Left renal cortex interstitium (tissue), 4 donors: ENCODE data around the gene TUBB. TPM values are rescaled to one million over a fixed set of nuclear protein-coding genes. Genes with fewer than 3 reads are reported as not detected.

Source experiments
- polyA plus RNA-seq, 4 donors: library from polyadenylated mRNA; unstranded; fragments of 120-200 nt; gene quantifications; one replicate each; pipeline ENCODE4 v1.2.1, GENCODE V29; 2013; ENCODE audit not compliant: insufficient read length in 4 of 4

Gene TUBB
- polyA plus RNA-seq, 4 donors: 1,069 to 1,330 (median 1,244) TPM

Other genes starting within 250 kb of the TUBB start
- 100 to 1,000 TPM in 3 of 4 donors, 10 to 100 TPM in 1; 94.3 to 137 (median 116) TPM for gene HLA-E, start 230.8 kb upstream of the TUBB start, polyA plus RNA-seq
- gene GNL1, start 163.9 kb upstream of the TUBB start, polyA plus RNA-seq: 100 to 1,000 TPM in 2 of 4 donors, 10 to 100 TPM in 2; 82.4 to 106 (median 101) TPM
- gene PRR3, start 163.1 kb upstream of the TUBB start, polyA plus RNA-seq: 10 to 100 TPM; 26.7 to 41.2 (median 34.1) TPM
- gene ABCF1, start 148.9 kb upstream of the TUBB start, polyA plus RNA-seq: 10 to 100 TPM; 66.8 to 79.0 (median 71.5) TPM
- 10 to 100 TPM; 48.9 to 65.6 (median 52.5) TPM for gene PPP1R10, start 103.1 kb upstream of the TUBB start, polyA plus RNA-seq
- gene MRPS18B, start 102.5 kb upstream of the TUBB start, polyA plus RNA-seq: 10 to 100 TPM; 58.9 to 66.8 (median 62.2) TPM
- 10 to 100 TPM; 26.8 to 67.5 (median 48.3) TPM for gene ATAT1, start 93.5 kb upstream of the TUBB start, polyA plus RNA-seq
- gene C6orf136, start 73.2 kb upstream of the TUBB start, polyA plus RNA-seq: 10 to 100 TPM; 18.1 to 28.9 (median 24.8) TPM
- gene DHX16, start 47.3 kb upstream of the TUBB start, polyA plus RNA-seq: 10 to 100 TPM; 38.7 to 54.4 (median 44.6) TPM
- gene PPP1R18, start 33.7 kb upstream of the TUBB start, polyA plus RNA-seq: 10 to 100 TPM; 32.3 to 40.7 (median 37.6) TPM
- gene NRM, start 29.4 kb upstream of the TUBB start, polyA plus RNA-seq: 10 to 100 TPM; 30.0 to 44.4 (median 36.6) TPM
- 10 to 100 TPM; 32.7 to 55.5 (median 43.6) TPM for gene MDC1, start 3.1 kb upstream of the TUBB start, polyA plus RNA-seq
- gene FLOT1, start 22.3 kb downstream of the TUBB start, polyA plus RNA-seq: 100 to 1,000 TPM; 141 to 148 (median 146) TPM
- gene IER3, start 24.2 kb downstream of the TUBB start, polyA plus RNA-seq: 10 to 100 TPM; 19.0 to 29.8 (median 22.9) TPM
- 100 to 1,000 TPM; 141 to 222 (median 177) TPM for gene DDR1, start 164.2 kb downstream of the TUBB start, polyA plus RNA-seq
- gene GTF2H4, start 187.9 kb downstream of the TUBB start, polyA plus RNA-seq: 10 to 100 TPM; 35.3 to 60.7 (median 45.6) TPM
- 10 to 100 TPM; 28.6 to 54.8 (median 40.8) TPM for gene VARS2, start 193.9 kb downstream of the TUBB start, polyA plus RNA-seq
- 1 to 10 TPM in 3 of 4 donors, under 1 TPM in 1; 0.95 to 1.3 (median 1.1) TPM for gene SFTA2, start 211.8 kb downstream of the TUBB start, polyA plus RNA-seq
- under 1 TPM in 3 of 4 donors, not detected in 1; 0.07 to 0.13 (median 0.13) TPM for gene MUCL3, start 220.6 kb downstream of the TUBB start, polyA plus RNA-seq